GM04503 (cell line): ENCODE data around the gene PARP1.

ENCODE experiments used
- DNase-seq: peaks from one replicate; pipeline ENCODE4 v3.0.0-alpha.2; 2012; ENCODE audit warnings: low read depth

Gene PARP1

GRCh38 chr1:226376300-226376699 is 31.6 kb downstream of the PARP1 start:
- no peak for DNase-seq

DNA sequence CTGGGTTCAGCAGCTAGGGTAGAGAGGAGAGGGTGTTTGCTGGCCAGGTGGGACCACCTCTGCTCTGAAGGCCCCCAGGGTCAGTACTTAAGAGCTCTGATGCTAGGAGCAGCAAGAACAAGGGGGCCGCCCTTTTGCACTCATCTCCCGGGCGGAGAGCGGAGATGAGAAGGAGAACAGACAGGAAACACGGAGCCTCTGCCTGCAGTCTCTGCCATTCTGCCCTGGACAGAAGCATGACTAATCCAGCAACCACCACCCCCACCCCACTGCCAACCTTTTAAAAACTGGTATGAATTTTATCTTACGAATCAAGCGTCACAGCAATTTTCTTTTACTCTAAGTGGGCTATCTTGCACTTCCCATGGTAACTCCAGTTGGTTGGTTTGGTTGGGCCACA is 34.5 kb downstream of the PARP1 start:
- DNase-seq, result no peak

GRCh38 chr1:226372885-226373284 is 35.0 kb downstream of the PARP1 start:
- DNase-seq, result no peak

GRCh38 chr1:226371866-226372490 is 35.9 kb downstream of the PARP1 start:
- DNase-seq, result no peak

- no peak for DNase-seq
These were observed 36.7 kb downstream of the PARP1 start for GRCh38 chr1:226371027-226371694.

GRCh38 chr1:226370144-226370923 is 37.6 kb downstream of the PARP1 start:
- no peak for DNase-seq

DNA sequence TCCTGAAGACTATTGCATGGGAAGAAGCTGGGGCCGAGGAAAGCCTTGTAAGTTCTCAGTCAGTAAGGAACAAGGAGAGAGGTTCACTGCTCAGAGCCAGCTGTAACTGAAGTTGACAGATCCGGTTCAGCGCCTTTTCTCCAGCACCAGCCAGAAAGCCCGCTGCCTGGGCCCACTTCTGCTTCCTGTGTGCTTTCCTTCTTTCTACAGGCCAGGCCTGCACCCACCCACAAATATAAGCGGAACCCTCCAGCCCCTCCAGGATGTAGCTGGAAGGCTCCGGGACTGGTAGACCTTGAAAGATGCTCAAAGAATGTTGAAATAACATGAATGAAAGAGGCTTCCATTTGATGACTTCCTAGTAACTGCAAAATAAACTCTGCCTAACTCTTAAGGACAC is 38.8 kb downstream of the PARP1 start:
- no peak for DNase-seq

GRCh38 chr1:226366290-226366689 is 41.6 kb downstream of the PARP1 start:
- DNase-seq, result no peak

- DNase-seq, result no peak
These were observed 42.1 kb downstream of the PARP1 start for GRCh38 chr1:226365831-226366231.

DNA sequence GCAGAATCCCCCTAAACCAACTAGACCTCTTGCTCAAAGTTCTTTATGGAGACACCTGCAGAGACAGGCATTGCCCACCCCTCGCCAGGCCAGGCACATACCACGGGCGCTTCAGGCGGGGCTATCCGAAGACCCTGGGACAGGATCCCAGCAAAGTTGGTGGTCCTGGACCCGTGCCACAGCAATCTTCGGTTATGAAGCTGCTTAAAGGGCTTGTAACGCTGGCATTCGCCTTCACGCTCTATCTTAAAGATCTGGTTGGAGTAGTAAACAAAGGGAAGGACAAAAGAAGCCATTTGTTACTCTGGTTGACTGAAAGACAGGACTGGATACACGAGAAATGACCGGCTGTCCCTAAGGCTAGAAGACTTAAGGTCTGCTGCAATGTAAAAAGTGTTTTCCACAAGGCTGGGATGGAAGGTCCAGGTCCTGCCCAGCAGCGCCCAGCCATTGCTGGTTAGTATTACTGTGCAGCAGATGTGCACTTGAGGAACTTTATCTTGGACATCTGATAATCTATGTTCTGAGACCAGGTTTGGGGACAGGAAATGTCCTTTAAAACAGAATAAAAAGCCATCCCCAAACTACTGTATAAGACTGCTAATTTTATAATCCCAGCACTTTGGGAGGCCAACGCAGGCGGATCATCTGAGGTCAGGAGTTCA is 42.9 kb downstream of the PARP1 start:
- DNase-seq, result no peak

GRCh38 chr1:226364514-226364899 is 43.4 kb downstream of the PARP1 start:
- DNase-seq, result no peak

DNA sequence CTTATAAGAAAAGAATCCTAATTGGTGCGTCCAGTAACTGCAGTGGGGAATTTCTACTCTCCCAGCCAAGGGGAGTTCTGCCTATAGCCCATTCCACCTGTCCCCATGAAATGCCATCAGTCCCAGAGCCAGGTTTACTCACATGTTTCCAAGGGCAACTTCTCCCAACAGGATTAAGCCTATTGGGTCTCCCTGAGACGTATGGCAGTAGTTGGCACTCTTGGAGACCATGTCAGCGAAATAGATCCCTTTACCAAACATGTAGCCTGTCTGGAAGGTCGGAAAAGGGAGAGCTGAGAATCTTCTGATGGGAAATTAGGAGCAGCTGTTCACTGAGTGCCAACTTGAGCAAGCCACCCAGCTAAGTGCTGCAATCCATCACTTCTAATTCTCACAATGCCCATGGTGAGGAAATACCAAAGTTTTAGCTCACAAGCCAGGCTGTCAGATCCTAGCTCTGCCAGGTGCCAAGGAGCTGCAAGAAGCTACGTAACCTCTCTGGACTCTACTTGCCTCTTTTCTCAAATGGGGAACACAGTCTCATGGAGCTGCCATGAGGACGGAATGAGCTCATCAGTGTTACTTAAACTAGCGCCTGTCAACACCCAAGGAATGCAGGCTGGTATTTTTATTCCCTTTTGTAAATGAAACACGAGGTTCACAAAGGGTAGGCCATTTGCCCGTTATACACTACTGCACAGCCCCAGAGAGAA is 43.9 kb downstream of the PARP1 start:
- no peak for DNase-seq

- DNase-seq, result no peak
These were observed 44.9 kb downstream of the PARP1 start for GRCh38 chr1:226362891-226363447.

DNA sequence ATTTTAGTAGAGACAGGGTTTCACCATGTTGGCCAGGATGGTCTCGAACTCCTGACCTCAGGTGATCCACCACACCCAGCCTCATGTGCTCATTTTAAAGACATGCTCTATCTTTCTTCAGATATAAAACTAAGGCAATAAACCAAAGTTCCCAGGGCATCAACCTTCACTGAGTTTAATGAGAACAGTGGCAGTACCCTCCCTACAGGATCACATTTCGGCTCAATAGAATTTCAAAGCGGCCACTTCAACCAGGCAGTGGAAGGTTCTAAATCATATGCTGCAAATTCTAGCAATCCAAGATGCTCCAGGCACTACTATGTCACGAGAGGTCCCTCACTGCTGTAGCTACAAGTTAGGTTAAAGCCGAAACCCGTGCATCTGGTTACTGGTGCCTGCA is 45.5 kb downstream of the PARP1 start:
- DNase-seq, result no peak

DNA sequence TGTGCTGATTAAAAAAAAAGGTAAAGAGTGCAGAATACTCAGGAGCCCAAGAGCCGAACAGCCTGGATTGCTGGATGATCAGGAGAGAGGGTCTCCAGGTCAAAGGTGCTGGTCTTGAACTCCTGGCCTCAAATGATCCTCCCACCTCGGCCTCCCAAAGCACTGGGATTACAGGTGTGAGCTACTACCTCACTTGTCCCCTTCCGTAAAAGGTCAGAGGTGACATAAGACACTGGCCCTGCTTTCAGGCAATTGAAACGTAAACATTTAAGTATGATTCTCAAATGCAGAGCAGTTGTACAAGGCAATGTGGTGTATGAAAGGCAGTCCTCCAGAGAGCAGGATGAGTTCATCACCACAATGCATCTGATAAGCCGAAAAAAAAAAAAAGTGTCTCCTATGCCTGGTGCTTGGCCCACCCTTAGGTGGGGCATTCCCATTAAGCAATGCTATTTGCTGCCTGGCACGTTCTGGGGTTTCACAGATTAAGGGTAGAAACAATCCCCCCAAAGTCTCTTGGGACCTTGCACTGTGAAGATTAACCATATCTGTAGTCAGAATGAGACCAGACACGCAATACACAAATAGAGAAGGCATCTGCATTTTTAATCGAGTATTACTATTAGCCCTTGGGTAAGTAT is 47.7 kb downstream of the PARP1 start:
- no peak for DNase-seq

- DNase-seq, result no peak
These were observed 50.5 kb downstream of the PARP1 start for GRCh38 chr1:226357416-226357815.

- no peak for DNase-seq
These were observed 52.0 kb downstream of the PARP1 start for GRCh38 chr1:226355669-226356551.

- no peak for DNase-seq
These were observed 52.9 kb downstream of the PARP1 start for GRCh38 chr1:226355016-226355415.

DNA sequence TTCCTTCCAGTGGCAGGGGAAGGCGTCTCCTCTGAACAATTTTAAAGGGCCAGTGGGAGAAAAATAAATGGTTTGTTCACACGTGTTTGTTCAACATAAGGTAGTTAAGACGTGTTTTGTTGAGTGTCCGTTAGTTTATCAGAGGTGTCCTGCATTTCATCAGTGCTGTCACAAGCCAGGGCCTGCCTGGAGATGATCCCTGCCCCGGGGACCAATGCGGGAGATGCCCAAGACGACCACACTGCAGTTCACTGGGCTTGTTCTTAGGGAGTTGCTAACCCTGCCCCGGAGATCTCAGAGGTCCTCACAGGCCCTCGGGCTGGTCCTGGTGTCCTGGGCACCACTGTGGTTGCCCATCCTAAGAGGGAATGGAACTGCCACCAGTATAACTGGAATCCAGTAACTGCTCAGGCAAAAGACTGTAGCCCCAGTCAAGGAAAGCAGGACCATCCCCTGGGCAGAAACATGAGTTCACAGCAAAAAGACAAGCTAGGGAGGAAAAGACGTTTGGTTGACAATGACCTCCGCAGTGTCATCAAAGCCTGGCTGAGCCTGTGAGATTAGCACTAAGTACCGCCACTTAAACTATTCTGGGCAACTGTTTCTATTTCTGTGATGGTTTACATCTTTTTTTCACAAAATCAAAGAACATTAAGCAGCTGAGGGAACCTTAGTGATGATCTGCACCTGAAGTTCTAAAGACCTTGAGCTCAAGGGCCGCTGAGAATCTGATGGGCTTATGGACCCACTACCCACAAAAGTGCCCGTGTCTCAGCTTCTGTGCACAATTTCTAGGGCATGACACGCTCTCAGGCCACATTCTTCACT is 54.0 kb downstream of the PARP1 start:
- no peak for DNase-seq
